Endothelial cell of umbilical vein (primary cell): Measurements from ENCODE around the gene ITGA7. TPM values are rescaled to one million over a fixed set of nuclear protein-coding genes. Genes with fewer than 3 reads are reported as not detected.

Experiments used
- BruUV-seq: library from RNA; stranded (reverse); fragments of 400-500 nt; replicated peaks from 2 replicates; lab custom pipeline; 2021; lab: Mats Ljungman, UMichigan
- CTCF ChIA-PET: fragments of 300-600, 350-600 bp; sonication (Branson Sonifier 250); formaldehyde crosslinking; loops from one replicate; lab custom pipeline; 2021; ENCODE audit warnings: antibody characterized with exemption, inconsistent platforms; lab: Charles Lee
- POLR2A ChIA-PET: fragments of 300-600, 350-600 bp; sonication (Branson Sonifier 250); formaldehyde crosslinking; loops from one replicate; lab custom pipeline; 2021; ENCODE audit warnings: antibody characterized with exemption, inconsistent platforms; lab: Charles Lee
- DNase-seq: peaks from one replicate; pipeline ENCODE4 v3.0.0-alpha.2; 2011; ENCODE audit warnings: low read depth, low spot score
- FAIRE-seq: peaks from 2 replicates; lab custom pipeline; 2011; peaks lifted over from hg19 to GRCh38; lab: Jason Lieb, UNC
- H2AFZ ChIP-seq: 2 replicates; pipeline ENCODE4 v1.6.0; 2012; ENCODE audit warnings: low read depth, low read length, control low read depth, inconsistent platforms
- H3K27ac ChIP-seq: 2 replicates; pipeline ENCODE4 v1.5.1; 2011; ENCODE audit warnings: low read depth, mild to moderate bottlenecking, control low read depth, low read length, moderate library complexity; ENCODE audit not compliant: insufficient read depth
- H3K27me3 ChIP-seq, 2 experiments: 2 replicates each; pipeline versions ENCODE4 v1.6.0 to v1.6.1; 2011; ENCODE audit warnings: low read length in 2 of 2, mixed read lengths in 1 of 2; ENCODE audit not compliant: control insufficient read depth in 2 of 2, insufficient read depth in 2 of 2
- H3K36me3 ChIP-seq, 2 experiments: 2 replicates in 1 of 2; 3 replicates in 1 of 2; pipeline ENCODE4 v1.5.1; 2011; ENCODE audit warnings: low read length in 2 of 2, mild to moderate bottlenecking in 1 of 2, moderate library complexity in 1 of 2; ENCODE audit not compliant: control insufficient read depth in 2 of 2, insufficient read depth in 2 of 2; ENCODE audit errors: extremely low read depth in 1 of 2
- H3K4me1 ChIP-seq: 3 replicates; pipeline ENCODE4 v1.5.1; 2011; ENCODE audit warnings: mild to moderate bottlenecking, low read length; ENCODE audit not compliant: control insufficient read depth, insufficient read depth; ENCODE audit errors: extremely low read depth
- H3K4me2 ChIP-seq: 2 replicates; pipeline ENCODE4 v1.6.1; 2011; ENCODE audit warnings: low read length, control low read depth, mixed read lengths; ENCODE audit not compliant: insufficient read depth
- H3K4me3 ChIP-seq, 3 experiments: fragments of 200-600 bp in 1 of 3; sonication (generic), shearing (Covaris generic) in 1 of 3; replicated peaks in 1 of 3; 2 replicates each; pipeline ENCODE4 v1.5.1; 2011 to 2016; ENCODE audit warnings: control low read depth in 3 of 3, low read length in 3 of 3, mild to moderate bottlenecking in 2 of 3, inconsistent platforms in 1 of 3, low read depth in 1 of 3, moderate library complexity in 1 of 3; ENCODE audit not compliant: insufficient read depth in 1 of 3
- H3K79me2 ChIP-seq: 2 replicates; pipeline ENCODE4 v1.6.0; 2012; ENCODE audit warnings: low read length, inconsistent platforms; ENCODE audit not compliant: control insufficient read depth, insufficient read depth
- H3K9ac ChIP-seq: replicated peaks from 2 replicates; pipeline ENCODE3; 2011; ENCODE audit warnings: low read length, control low read depth; ENCODE audit not compliant: insufficient read depth; ENCODE audit errors: extremely low read depth
- H3K9me1 ChIP-seq: replicated peaks from 3 replicates; pipeline ENCODE4 v1.6.0; 2011; ENCODE audit warnings: mild to moderate bottlenecking, low read length; ENCODE audit not compliant: control insufficient read depth, insufficient read depth; ENCODE audit errors: extremely low read depth
- H3K9me3 ChIP-seq: replicated peaks from 2 replicates; pipeline ENCODE4 v1.5.1; 2012; ENCODE audit warnings: low read length, inconsistent platforms; ENCODE audit not compliant: control insufficient read depth, insufficient read depth
- H4K20me1 ChIP-seq: replicated peaks from 2 replicates; pipeline ENCODE3; 2011; ENCODE audit warnings: mild to moderate bottlenecking, low read length; ENCODE audit not compliant: control insufficient read depth, insufficient read depth; ENCODE audit errors: extremely low read depth
- CTCF ChIP-seq, 2 donors: IDR thresholded peaks; 1 replicate in 1 of 2; 2 replicates in 1 of 2; pipeline ENCODE4 v1.5.1; 2011; ENCODE audit warnings: low read length in 2 of 2, mild to moderate bottlenecking in 2 of 2, moderate library complexity in 2 of 2, control low read depth in 1 of 2, inconsistent platforms in 1 of 2, low read depth in 1 of 2; ENCODE audit not compliant: insufficient read depth in 1 of 2; ENCODE audit errors: extremely low read depth in 1 of 2
- EZH2 ChIP-seq: IDR thresholded peaks from 2 replicates; pipeline ENCODE4 v1.6.1; 2012; ENCODE audit warnings: borderline replicate concordance, low read depth, mild to moderate bottlenecking, moderate library complexity, low read length, inconsistent platforms; ENCODE audit not compliant: severe bottlenecking
- FOS ChIP-seq: IDR thresholded peaks from 2 replicates; pipeline ENCODE4 v1.6.1; 2011; ENCODE audit warnings: mild to moderate bottlenecking, low read length, moderate library complexity, borderline replicate concordance; ENCODE audit not compliant: insufficient read depth
- GATA2 ChIP-seq: IDR thresholded peaks from 2 replicates; pipeline ENCODE4 v1.7.0; 2011; ENCODE audit warnings: low read depth, mild to moderate bottlenecking, moderate library complexity, mixed read lengths, low read length; ENCODE audit not compliant: insufficient read length, insufficient read depth
- JUN ChIP-seq: IDR thresholded peaks from 2 replicates; pipeline ENCODE4 v1.6.1; 2011; ENCODE audit warnings: borderline replicate concordance, low read depth; ENCODE audit not compliant: insufficient read length, insufficient read depth
- MAX ChIP-seq: IDR thresholded peaks from 2 replicates; pipeline ENCODE4 v1.6.1; 2011; ENCODE audit not compliant: insufficient read depth, insufficient read length
- MYC ChIP-seq: IDR thresholded peaks from one replicate; pipeline ENCODE4 v1.6.1; 2011; ENCODE audit warnings: mild to moderate bottlenecking, low read depth, low read length
- POLR2A ChIP-seq: IDR thresholded peaks from 2 replicates; pipeline ENCODE4 v1.6.1; 2012; ENCODE audit warnings: low read depth, mild to moderate bottlenecking, control low read depth, low read length
- POLR2AphosphoS5 ChIP-seq: IDR thresholded peaks from 2 replicates; pipeline ENCODE4 v1.6.1; 2012; ENCODE audit warnings: low read depth, mild to moderate bottlenecking, control low read depth, low read length, moderate library complexity; ENCODE audit not compliant: insufficient read depth
- dilution Hi-C: fragments of 300-500 bp; cut with MboI; formaldehyde crosslinking; loops from one replicate; pipeline ENCODE4 v1.15.0; 2019; ENCODE audit warnings: low sequenced_read_pairs; ENCODE audit not compliant: extremely low pct_ligation_motif_present
- intact Hi-C: fragments of 100-400 bp; cut with micrococcal nuclease; formaldehyde crosslinking; loops from one replicate; pipeline ENCODE4 v1.10.0; 2022
- polyA plus RNA-seq, 4 experiments: library from polyadenylated mRNA; depleted of rRNA in 3 of 4; stranded (reverse) in 3 of 4; unstranded in 1 of 4; fragments of >200 nt; gene quantifications; 2 replicates each; pipeline versions ENCODE4 v1.2.1 to v1.2.3, GENCODE V29; 2011 to 2012; ENCODE audit warnings: missing spikeins in 1 of 4
- total RNA-seq: library from RNA; stranded (reverse); gene quantifications from 2 replicates; pipeline ENCODE4 v1.2.3, GENCODE V29; 2021

ITGA7 gene
- total and polyA plus RNA-seq, 2 donors (not counting 3 experiments of a cell fraction or from before 2014, with no cell fraction given): 0.41 to 0.84 TPM

GRCh38 chr12:55746174-55746912, 38.6 kb upstream of the ITGA7 start:
- ChIA-PET CTCF (interaction anchor here (1.5 to 2.8 kb wide), 3 partner anchors 7 to 283 kb away, joined by 5 to 15 read pairs (median 6); no protein-coding TSS in a partner anchor), POLR2A (no interaction called here)
- TF ChIP-seq GATA2: no peak
- no peak for TF ChIP-seq CTCF (IDR thresholded peaks at IDR 0.05; ENCODE audit: extremely low read depth in 1 of 2, insufficient read depth in 1 of 2, low read depth in 1 of 2, low read length in 2 of 2)
- no peak for TF ChIP-seq EZH2
- TF ChIP-seq FOS: no peak
- no peak for TF ChIP-seq MYC
- no peak for TF ChIP-seq POLR2AphosphoS5
- TF ChIP-seq POLR2A: no peak
- TF ChIP-seq JUN: no peak
- no peak for TF ChIP-seq MAX
- H3K9ac ChIP-seq: no peak overlapping the region
- BruUV-seq: no TSS peak
- peaks cover 9% of the 10 kb centered on the region for H3K4me1 ChIP-seq
- FAIRE-seq: no peak
- no peak overlapping the region for H3K4me2 ChIP-seq
- DNase-seq: no peak
- dilution Hi-C loops (no loop called here), intact Hi-C loops (no loop called here)
- H2AFZ ChIP-seq: no peak overlapping the region
- H3K27me3 ChIP-seq: no peaks in the 10 kb centered on the region
- H3K9me3 ChIP-seq: no peaks in the 10 kb centered on the region
- H3K9me1 ChIP-seq: no peaks in the 10 kb centered on the region
- H3K27ac ChIP-seq: no peak overlapping the region
- no peak overlapping the region for H3K4me3 ChIP-seq
- H3K79me2 ChIP-seq: no peaks in the 10 kb centered on the region
- H3K36me3 ChIP-seq: peaks cover 0 to 6% of the 10 kb centered on the region in 2 experiments
- H4K20me1 ChIP-seq: no peaks in the 10 kb centered on the region
